Keratinocyte (primary cell): ENCODE results near the gene ANKRD28. TPM values are rescaled to one million over a fixed set of nuclear protein-coding genes. Genes with fewer than 3 reads are reported as not detected.

ENCODE experiments used
- DNase-seq: peaks from one replicate; pipeline ENCODE4 v3.0.0-alpha.2; 2011; ENCODE audit warnings: low read depth, missing footprints, low spot score
- FAIRE-seq: peaks from 2 replicates; lab custom pipeline; 2011; peaks lifted over from hg19 to GRCh38; lab: Jason Lieb, UNC
- H2AFZ ChIP-seq: 2 replicates; pipeline ENCODE4 v1.6.0; 2012; ENCODE audit warnings: low read length, control low read depth, inconsistent platforms; ENCODE audit not compliant: control insufficient read depth
- H3K27ac ChIP-seq: 2 replicates; pipeline ENCODE4 v1.5.1; 2011; ENCODE audit warnings: low read length; ENCODE audit not compliant: control insufficient read depth, insufficient read depth
- H3K27me3 ChIP-seq: 3 replicates; pipeline ENCODE4 v1.6.0; 2011; ENCODE audit warnings: low read length; ENCODE audit not compliant: control insufficient read depth, insufficient read depth; ENCODE audit errors: extremely low read depth
- H3K36me3 ChIP-seq, 2 experiments: 2 replicates in 1 of 2; 3 replicates in 1 of 2; pipeline ENCODE4 v1.5.1; 2011; ENCODE audit warnings: low read length in 2 of 2, mild to moderate bottlenecking in 1 of 2; ENCODE audit not compliant: control insufficient read depth in 2 of 2, insufficient read depth in 2 of 2; ENCODE audit errors: extremely low read depth in 1 of 2
- H3K4me1 ChIP-seq: 3 replicates; pipeline ENCODE4 v1.5.1; 2011; ENCODE audit warnings: low read length; ENCODE audit not compliant: control insufficient read depth, insufficient read depth; ENCODE audit errors: extremely low read depth
- H3K4me2 ChIP-seq: 3 replicates; pipeline ENCODE4 v1.6.0; 2011; ENCODE audit warnings: low read depth, low read length; ENCODE audit not compliant: control insufficient read depth, insufficient read depth; ENCODE audit errors: extremely low read depth
- H3K4me3 ChIP-seq, 3 experiments: fragments of 200-600 bp in 1 of 3; sonication (generic) in 1 of 3; 2 replicates in 2 of 3; 3 replicates in 1 of 3; pipeline ENCODE4 v1.5.1; 2011 to 2016; ENCODE audit warnings: low read length in 3 of 3, mild to moderate bottlenecking in 3 of 3, control low read depth in 2 of 3, inconsistent platforms in 1 of 3, low read depth in 1 of 3, mixed read lengths in 1 of 3, mixed run types in 1 of 3, moderate library complexity in 1 of 3; ENCODE audit not compliant: control insufficient read depth in 2 of 3, insufficient read depth in 2 of 3; ENCODE audit errors: extremely low read depth in 1 of 3
- H3K79me2 ChIP-seq: 2 replicates; pipeline ENCODE4 v1.6.0; 2012; ENCODE audit warnings: low read length; ENCODE audit not compliant: control insufficient read depth, insufficient read depth
- H3K9ac ChIP-seq: 3 replicates; pipeline ENCODE4 v1.6.0; 2011; ENCODE audit warnings: low read length; ENCODE audit not compliant: control insufficient read depth, insufficient read depth; ENCODE audit errors: extremely low read depth
- H3K9me1 ChIP-seq: 3 replicates; pipeline ENCODE4 v1.6.0; 2011; ENCODE audit warnings: low read length; ENCODE audit not compliant: control insufficient read depth, insufficient read depth; ENCODE audit errors: extremely low read depth
- H3K9me3 ChIP-seq: 2 replicates; pipeline ENCODE4 v1.5.1; 2012; ENCODE audit warnings: low read depth, low read length; ENCODE audit not compliant: control insufficient read depth
- H4K20me1 ChIP-seq: 3 replicates; pipeline ENCODE4 v1.6.0; 2011; ENCODE audit warnings: low read length; ENCODE audit not compliant: control insufficient read depth, insufficient read depth; ENCODE audit errors: extremely low read depth
- CTCF ChIP-seq, 3 experiments: IDR thresholded peaks in 1 of 3; conservative IDR thresholded peaks in 1 of 3; optimal IDR thresholded peaks in 1 of 3; 2 replicates in 2 of 3; 3 replicates in 1 of 3; pipeline versions ENCODE3 to v1.5.1; 2011; ENCODE audit warnings: low read length in 3 of 3, mild to moderate bottlenecking in 3 of 3, moderate library complexity in 2 of 3, control low read depth in 1 of 3, inconsistent platforms in 1 of 3; ENCODE audit not compliant: insufficient read depth in 2 of 3; ENCODE audit errors: extremely low read depth in 1 of 3
- EZH2 ChIP-seq: IDR thresholded peaks from one replicate; pipeline ENCODE4 v1.6.1; 2012; ENCODE audit warnings: inconsistent platforms, mild to moderate bottlenecking, low read length, moderate library complexity
- dilution Hi-C: fragments of 300-500 bp; cut with MboI; formaldehyde crosslinking; loops from one replicate; pipeline ENCODE4 v1.7.0; 2020; ENCODE audit warnings: low sequenced_read_pairs; ENCODE audit not compliant: extremely low pct_ligation_motif_present
- polyA plus RNA-seq, 5 experiments: library from polyadenylated mRNA; depleted of rRNA in 3 of 5; stranded (reverse) in 3 of 5; stranded (forward) in 1 of 5; unstranded in 1 of 5; fragments of >200 nt; gene quantifications; 1 replicate in 1 of 5; 2 replicates in 3 of 5; 3 replicates in 1 of 5; pipeline versions ENCODE4 v1.2.1 to v1.2.3, GENCODE V29; 2011 to 2012; ENCODE audit warnings: missing spikeins in 2 of 5, low read depth in 1 of 5, low replicate concordance in 1 of 5

The ANKRD28 gene
- polyA plus RNA-seq, 1 donor (not counting 4 experiments of a cell fraction or from before 2014, with no cell fraction given) = 32.7 TPM

GRCh38 chr3:15758295-15758694 lies 39.5 kb downstream of the ANKRD28 start:
- TF ChIP-seq EZH2 (no peak), CTCF (optimal IDR thresholded peaks at IDR 0.05 in 1 of 3, IDR thresholded peaks at IDR 0.05 in 1 of 3, conservative IDR thresholded peaks at IDR 0.05 in 1 of 3; ENCODE audit: extremely low read depth in 1 of 3, insufficient read depth in 2 of 3, low read length in 3 of 3) (no peak)
- Histone ChIP-seq H3K4me3 (no peak overlapping the region), H3K4me2 (no peak overlapping the region), H3K9me3 (no peaks in the 10 kb centered on the region), H3K79me2 (peaks cover under 1% of the 10 kb centered on the region), H4K20me1 (no peaks in the 10 kb centered on the region), H2AFZ (no peak overlapping the region), H3K27me3 (no peaks in the 10 kb centered on the region), H3K9ac (no peak overlapping the region), H3K9me1 (no peaks in the 10 kb centered on the region), H3K27ac (no peak overlapping the region), H3K36me3 (no peaks in the 10 kb centered on the region), H3K4me1 (peaks cover 11% of the 10 kb centered on the region)
- dilution Hi-C loops = no loop called here
- no peak for DNase-seq
- no peak for FAIRE-seq

DNA sequence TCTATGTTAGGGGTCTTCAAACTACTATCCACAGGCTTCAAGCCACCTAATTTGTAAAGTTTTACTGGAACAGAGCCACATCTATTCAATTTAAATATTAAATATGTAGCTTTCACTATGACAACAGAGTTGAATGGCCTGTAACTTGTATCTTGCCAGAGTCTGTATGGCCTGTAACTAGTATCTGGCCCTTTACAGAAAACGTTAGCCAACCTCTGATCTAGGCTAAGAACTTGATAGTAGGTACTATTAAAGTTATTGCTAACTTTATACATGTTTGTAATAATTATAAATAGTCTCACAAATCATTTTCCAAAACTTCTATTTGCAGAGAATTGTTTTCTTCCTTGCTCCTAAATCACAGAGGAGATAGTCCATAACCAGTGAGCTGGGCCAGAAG lies 40.0 kb downstream of the ANKRD28 start:
- Histone ChIP-seq H3K79me2 (peaks cover 5% of the 10 kb centered on the region), H3K9me3 (no peaks in the 10 kb centered on the region), H4K20me1 (no peaks in the 10 kb centered on the region), H3K4me2 (no peak overlapping the region), H2AFZ (no peak overlapping the region), H3K36me3 (no peaks in the 10 kb centered on the region), H3K4me1 (peaks cover 11% of the 10 kb centered on the region), H3K27me3 (no peaks in the 10 kb centered on the region), H3K4me3 (no peak overlapping the region), H3K9me1 (no peaks in the 10 kb centered on the region), H3K9ac (no peak overlapping the region), H3K27ac (no peak overlapping the region)
- dilution Hi-C loops = no loop called here
- no peak for FAIRE-seq
- TF ChIP-seq CTCF (optimal IDR thresholded peaks at IDR 0.05 in 1 of 3, IDR thresholded peaks at IDR 0.05 in 1 of 3, conservative IDR thresholded peaks at IDR 0.05 in 1 of 3; ENCODE audit: extremely low read depth in 1 of 3, insufficient read depth in 2 of 3, low read length in 3 of 3) (no peak), EZH2 (no peak)
- DNase-seq = no peak
